HEK293 (cell line): Measurements from ENCODE around the gene PARP6.

Experiments used
- BCL11A ChIP-seq: fragments of 450-650 bp; formaldehyde crosslinking; IDR thresholded peaks from 2 replicates; pipeline ENCODE4 v1.5.1; 2016; ENCODE audit warnings: low read depth, missing biosample characterization, missing genetic modification characterization
- CTCF ChIP-seq: fragments of 450-650 bp; formaldehyde crosslinking; IDR thresholded peaks from 2 replicates; pipeline ENCODE4 v1.5.1; 2016; ENCODE audit warnings: missing biosample characterization, missing genetic modification characterization
- HOXC10 ChIP-seq: sonication (generic); formaldehyde crosslinking; IDR thresholded peaks from 2 replicates; pipeline ENCODE4 v1.8.1; 2023; ENCODE audit warnings: mild to moderate bottlenecking, missing genetic modification reagents
- KLF7 ChIP-seq: fragments of 450-650 bp; formaldehyde crosslinking; IDR thresholded peaks from 2 replicates; pipeline ENCODE4 v1.5.1; 2016; ENCODE audit warnings: missing biosample characterization, missing genetic modification characterization, borderline replicate concordance
- REPIN1 ChIP-seq: fragments of 450-650 bp; formaldehyde crosslinking; IDR thresholded peaks from 2 replicates; pipeline ENCODE4 v1.5.1; 2017; ENCODE audit warnings: missing biosample characterization, missing genetic modification characterization, low read depth
- TCF7L2 ChIP-seq: IDR thresholded peaks from 2 replicates; pipeline ENCODE4 v1.6.1; 2011; ENCODE audit warnings: low read depth, mild to moderate bottlenecking, inconsistent platforms, low read length, moderate library complexity, borderline replicate concordance
- YY1 ChIP-seq: fragments of 450-650 bp; formaldehyde crosslinking; IDR thresholded peaks from 2 replicates; pipeline ENCODE4 v1.5.1; 2018; ENCODE audit warnings: missing biosample characterization, missing genetic modification characterization
- ZNF404 ChIP-seq: fragments of 450-650 bp; formaldehyde crosslinking; IDR thresholded peaks from 2 replicates; pipeline ENCODE4 v1.5.1; 2017; ENCODE audit warnings: missing biosample characterization, missing genetic modification characterization
- ZNF530 ChIP-seq: fragments of 450-650 bp; formaldehyde crosslinking; IDR thresholded peaks from 2 replicates; pipeline ENCODE4 v1.5.1; 2016; ENCODE audit warnings: low read depth, missing biosample characterization, missing genetic modification characterization

DNA sequence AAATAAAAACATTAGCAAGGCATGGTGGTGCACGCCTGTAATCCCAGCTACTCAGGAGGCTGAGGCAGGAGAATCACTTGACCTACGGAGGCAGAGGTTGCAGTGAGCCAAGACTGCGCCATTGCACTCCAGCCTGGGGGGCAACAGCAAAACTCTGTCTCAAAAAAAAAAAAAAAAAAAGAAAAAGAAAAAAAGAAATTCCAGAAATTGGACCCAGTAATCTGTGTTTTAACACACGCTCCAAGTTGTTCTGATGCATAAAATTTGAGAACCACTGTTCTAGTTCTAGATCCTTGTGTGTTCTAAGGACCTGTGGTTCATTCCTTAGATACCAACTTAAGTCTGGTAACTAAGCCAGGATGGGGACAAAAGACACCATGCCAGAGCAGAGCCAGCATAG is 2.6 kb downstream of the PARP6 start:
- TF ChIP-seq CTCF (tag by site-specific recombination) (no peak), REPIN1 (tag by site-specific recombination) (no peak), YY1 (no peak), KLF7 (tag by site-specific recombination) (no peak), BCL11A (tag by site-specific recombination) (no peak), ZNF530 (tag by site-specific recombination) (no peak), TCF7L2 (no peak), HOXC10 (CRISPR knock-in tag) (no peak), ZNF404 (tag by site-specific recombination) (no peak)
